Activated CD4-positive, alpha-beta T cell treated with anti-CD3 and anti-CD28 coated beads, Interleukin-2, amount 10 ng/mL, durations not matched to agents 24 days and 14 days (primary cell): Measurements from ENCODE around the gene UBE2D3. TPM values are rescaled to one million over a fixed set of nuclear protein-coding genes. Genes with fewer than 3 reads are reported as not detected.

Experiments
- total RNA-seq: library from RNA; stranded (reverse); gene quantifications from 2 replicates; pipeline ENCODE4 v1.2.3, GENCODE V29; 2022

The UBE2D3 gene
- total RNA-seq, 1 donor from 2014 or later = 488 TPM

Other genes with a start within 250 kb of the UBE2D3 start
- 8.2 and 9.4 TPM in 2 replicates for gene MANBA, start 66.6 kb downstream of the UBE2D3 start, total RNA-seq
- 43.9 and 48.5 TPM in 2 replicates for gene CISD2, start 41.4 kb upstream of the UBE2D3 start, total RNA-seq
- 0.23 and 0.47 TPM in 2 replicates for gene SLC9B1, start 192.2 kb upstream of the UBE2D3 start, total RNA-seq
- 37.6 and 39.7 TPM in 2 replicates for gene SLC9B2, start 249.2 kb upstream of the UBE2D3 start, total RNA-seq